NCI-H146 treated with DMSO at 0.1 percent for 48 hours (cell line): Measurements from ENCODE around the gene ZBTB48.

ENCODE experiments used
- DNase-seq: peaks from one replicate; lab custom pipeline; 2025; ENCODE audit not compliant: unreplicated experiment; lab: John Stamatoyannopoulos, UW

ZBTB48 gene

DNA sequence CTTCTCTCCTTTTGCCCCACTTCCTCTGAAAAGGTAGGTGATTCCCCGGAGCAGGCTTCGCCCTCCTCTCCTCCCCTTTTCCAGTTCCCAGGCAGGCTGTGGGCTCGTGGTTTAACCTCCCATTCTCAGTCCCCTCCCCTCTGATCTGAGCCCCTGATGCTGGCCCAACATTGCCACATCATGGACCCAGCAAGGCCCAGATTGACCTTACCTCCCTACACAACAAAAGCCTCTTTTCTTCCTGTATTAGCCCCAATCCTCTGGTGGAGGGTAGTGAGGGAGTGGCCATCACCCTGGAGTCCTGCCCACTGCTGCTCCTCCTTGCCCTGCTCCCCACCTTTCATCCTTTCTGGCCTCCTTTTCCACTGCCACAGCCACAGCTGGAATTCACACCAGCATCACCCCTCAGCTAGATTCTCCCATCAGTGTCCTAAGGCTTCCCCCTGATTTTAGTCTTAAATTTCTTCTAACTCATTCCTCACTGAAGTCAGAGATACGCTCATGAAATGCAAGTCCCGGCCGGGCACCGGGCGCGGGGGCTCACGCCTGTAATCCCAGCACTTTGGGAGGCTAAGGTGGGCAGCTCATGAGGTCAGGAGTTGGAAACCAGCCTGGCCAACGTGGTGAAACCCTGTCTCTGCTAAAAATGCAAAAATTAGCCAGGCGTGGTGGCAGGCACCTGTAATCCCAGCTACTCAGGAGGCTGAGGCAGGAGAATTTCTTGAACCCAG lies 7.0 kb upstream of the ZBTB48 start:
- no peak for DNase-seq

DNA sequence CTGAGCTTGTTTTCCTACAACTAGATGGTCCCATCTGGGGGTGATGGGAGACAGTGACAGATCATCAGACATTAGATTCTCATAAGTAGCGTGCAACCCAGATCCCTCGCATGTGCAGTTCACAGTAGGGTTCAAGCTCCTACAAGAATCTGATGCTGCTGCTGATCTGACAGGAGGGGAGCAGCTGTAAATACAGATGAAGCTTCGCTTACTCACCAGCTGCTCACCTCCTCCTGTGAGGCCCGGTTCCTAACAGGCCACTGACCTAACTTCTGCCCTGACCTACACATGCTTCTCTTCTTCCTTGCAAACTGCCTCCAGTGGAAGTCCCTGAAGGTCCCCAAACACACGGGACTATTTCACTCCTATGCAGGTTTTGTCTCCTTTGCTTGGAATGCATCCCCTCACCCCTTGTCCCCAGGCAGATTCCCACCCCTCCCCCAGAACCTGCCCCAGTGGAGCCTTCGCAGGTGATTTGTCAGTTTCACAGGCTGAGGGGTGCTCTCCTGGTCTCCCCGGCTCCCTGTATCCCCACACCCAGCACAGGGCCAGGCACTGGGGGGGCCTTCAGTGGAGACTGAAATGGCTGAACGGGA lies 5.7 kb upstream of the ZBTB48 start:
- DNase-seq: no peak

DNA sequence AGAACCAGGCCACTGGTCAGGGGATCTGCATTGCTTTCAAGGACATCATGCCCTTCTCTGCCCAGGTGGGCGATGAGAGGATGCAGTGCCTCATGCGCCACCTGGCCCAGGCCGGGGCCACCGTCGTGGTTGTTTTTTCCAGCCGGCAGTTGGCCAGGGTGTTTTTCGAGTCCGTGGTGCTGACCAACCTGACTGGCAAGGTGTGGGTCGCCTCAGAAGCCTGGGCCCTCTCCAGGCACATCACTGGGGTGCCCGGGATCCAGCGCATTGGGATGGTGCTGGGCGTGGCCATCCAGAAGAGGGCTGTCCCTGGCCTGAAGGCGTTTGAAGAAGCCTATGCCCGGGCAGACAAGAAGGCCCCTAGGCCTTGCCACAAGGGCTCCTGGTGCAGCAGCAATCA lies 5.0 kb upstream of the ZBTB48 start:
- no peak for DNase-seq

DNA sequence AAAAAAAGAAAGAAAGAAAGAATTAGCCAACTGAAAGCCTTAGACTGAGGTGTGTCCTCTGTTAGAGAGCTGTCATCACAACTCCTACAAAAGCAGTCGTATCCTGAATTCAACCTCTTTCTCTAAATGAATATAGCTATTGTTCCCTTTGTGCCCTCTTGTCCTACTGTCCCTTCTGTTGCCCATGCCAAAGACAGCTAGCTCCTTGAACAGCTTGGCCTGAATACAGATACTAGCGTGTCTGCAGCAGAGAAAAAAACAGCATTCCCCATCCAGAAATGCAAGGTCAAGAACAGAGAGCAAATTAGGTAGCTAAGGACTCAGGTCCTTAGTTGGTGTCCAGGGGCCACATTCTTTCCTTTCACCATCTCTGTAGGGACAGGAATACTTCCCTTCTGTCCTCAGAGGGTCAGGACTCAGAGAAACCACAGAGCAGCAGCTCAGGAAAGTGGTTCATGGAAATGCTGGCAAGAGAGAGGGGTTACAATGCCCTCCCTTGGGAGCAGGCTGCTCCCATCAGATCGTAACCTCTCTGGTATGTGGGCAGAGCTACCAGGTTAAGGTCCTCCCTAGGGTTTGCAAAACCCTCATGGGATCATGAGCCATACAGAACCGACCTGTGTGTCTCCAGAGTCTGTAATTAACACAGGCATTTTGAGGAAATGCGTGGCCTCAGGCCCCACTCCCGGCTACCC lies 1.8 kb upstream of the ZBTB48 start:
- DNase-seq: no peak

DNA sequence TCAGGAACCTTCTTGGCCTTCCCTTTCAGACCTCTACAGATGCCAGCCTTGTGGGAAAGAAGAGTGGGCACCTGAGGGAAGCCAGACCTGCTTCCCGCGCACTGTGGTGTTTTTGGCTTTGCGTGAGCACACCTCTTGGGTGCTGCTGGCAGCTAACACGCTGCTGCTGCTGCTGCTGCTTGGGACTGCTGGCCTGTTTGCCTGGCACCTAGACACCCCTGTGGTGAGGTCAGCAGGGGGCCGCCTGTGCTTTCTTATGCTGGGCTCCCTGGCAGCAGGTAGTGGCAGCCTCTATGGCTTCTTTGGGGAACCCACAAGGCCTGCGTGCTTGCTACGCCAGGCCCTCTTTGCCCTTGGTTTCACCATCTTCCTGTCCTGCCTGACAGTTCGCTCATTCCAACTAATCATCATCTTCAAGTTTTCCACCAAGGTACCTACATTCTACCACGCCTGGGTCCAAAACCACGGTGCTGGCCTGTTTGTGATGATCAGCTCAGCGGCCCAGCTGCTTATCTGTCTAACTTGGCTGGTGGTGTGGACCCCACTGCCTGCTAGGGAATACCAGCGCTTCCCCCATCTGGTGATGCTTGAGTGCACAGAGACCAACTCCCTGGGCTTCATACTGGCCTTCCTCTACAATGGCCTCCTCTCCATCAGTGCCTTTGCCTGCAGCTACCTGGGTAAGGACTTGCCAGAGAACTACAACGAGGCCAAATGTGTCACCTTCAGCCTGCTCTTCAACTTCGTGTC lies 995 bp upstream of the ZBTB48 start:
- DNase-seq: no peak

DNA sequence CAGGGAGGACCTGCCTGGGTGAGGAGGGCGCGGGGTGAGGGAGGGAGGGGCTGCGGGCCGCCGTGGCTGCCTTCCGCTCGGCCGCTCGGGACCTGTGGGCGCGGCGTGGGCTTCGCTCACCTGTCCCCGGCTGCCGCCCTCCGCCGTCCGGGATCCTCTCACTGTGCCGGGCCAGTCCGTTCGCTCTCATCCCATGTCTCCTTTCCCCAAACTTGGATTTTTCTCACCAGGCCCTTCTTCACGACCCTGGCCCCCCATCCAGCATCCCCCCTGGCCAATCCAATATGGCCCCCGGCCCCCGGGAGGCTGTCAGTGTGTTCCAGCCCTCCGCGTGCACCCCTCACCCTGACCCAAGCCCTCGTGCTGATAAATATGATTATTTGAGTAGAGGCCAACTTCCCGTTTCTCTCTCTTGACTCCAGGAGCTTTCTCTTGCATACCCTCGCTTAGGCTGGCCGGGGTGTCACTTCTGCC lies 362 bp downstream of the ZBTB48 start:
- no peak for DNase-seq

DNA sequence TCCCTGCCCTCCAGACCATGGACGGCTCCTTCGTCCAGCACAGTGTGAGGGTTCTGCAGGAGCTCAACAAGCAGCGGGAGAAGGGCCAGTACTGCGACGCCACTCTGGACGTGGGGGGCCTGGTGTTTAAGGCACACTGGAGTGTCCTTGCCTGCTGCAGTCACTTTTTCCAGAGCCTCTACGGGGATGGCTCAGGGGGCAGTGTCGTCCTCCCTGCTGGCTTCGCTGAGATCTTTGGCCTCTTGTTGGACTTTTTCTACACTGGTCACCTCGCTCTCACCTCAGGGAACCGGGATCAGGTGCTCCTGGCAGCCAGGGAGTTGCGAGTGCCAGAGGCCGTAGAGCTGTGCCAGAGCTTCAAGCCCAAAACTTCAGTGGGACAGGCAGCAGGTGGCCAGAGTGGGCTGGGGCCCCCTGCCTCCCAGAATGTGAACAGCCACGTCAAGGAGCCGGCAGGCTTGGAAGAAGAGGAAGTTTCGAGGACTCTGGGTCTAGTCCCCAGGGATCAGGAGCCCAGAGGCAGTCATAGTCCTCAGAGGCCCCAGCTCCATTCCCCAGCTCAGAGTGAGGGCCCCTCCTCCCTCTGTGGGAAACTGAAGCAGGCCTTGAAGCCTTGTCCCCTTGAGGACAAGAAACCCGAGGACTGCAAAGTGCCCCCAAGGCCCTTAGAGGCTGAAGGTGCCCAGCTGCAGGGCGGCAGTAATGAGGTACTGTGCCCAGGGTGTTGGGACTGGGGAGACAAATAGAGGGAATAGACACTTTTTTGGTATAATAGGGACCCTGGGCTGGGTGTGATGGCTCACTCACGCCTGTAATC lies 1.0 kb downstream of the ZBTB48 start:
- no peak for DNase-seq

DNA sequence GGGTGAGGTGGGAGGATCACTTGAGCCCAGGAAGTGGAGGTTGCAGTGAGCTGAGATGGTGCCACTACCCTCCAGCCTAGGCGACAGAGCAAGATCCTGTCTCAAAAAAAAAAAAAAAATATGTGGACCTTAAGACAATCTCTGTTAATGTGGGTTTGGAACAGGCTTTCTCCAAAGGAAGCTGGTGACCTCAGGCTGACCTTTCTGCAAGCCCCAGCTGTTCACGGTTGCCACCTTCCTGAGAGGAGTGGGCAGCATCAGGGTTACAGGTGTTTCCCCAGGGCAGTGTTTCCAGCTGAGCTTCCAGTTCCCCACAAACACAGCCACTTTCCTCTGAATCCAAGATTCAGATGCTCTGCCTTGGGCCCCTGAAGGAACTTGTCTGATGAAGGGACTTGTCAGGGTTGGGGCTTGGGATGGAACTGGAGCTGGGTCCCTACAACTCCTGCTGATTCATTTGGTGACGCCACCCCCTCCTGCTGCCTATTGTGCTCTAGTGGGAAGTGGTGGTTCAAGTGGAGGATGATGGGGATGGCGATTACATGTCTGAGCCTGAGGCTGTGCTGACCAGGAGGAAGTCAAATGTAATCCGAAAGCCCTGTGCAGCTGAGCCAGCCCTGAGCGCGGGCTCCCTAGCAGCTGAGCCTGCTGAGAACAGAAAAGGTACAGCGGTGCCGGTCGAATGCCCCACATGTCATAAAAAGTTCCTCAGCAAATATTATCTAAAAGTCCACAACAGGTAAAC lies 1.9 kb downstream of the ZBTB48 start:
- no peak for DNase-seq

DNA sequence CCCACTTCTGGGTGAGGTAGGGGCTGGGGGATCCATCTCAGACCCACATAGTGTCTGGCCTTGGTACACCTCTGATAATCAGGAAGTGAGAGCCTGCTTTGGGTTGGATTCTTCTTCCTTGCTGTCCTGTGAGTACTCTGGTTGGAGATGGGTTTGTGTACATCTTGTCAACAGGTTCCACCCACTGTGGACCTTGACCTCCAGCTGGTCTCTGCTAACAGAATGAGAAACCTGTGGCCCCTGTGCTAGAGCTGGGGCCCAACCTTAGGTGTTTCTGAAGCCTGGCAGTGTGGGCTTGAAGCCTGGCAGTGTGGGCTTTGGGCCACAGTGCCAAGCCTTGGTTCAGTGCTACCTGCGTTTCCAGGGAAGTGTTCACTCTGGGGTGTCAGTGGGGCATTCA lies 2.6 kb downstream of the ZBTB48 start:
- no peak for DNase-seq

DNA sequence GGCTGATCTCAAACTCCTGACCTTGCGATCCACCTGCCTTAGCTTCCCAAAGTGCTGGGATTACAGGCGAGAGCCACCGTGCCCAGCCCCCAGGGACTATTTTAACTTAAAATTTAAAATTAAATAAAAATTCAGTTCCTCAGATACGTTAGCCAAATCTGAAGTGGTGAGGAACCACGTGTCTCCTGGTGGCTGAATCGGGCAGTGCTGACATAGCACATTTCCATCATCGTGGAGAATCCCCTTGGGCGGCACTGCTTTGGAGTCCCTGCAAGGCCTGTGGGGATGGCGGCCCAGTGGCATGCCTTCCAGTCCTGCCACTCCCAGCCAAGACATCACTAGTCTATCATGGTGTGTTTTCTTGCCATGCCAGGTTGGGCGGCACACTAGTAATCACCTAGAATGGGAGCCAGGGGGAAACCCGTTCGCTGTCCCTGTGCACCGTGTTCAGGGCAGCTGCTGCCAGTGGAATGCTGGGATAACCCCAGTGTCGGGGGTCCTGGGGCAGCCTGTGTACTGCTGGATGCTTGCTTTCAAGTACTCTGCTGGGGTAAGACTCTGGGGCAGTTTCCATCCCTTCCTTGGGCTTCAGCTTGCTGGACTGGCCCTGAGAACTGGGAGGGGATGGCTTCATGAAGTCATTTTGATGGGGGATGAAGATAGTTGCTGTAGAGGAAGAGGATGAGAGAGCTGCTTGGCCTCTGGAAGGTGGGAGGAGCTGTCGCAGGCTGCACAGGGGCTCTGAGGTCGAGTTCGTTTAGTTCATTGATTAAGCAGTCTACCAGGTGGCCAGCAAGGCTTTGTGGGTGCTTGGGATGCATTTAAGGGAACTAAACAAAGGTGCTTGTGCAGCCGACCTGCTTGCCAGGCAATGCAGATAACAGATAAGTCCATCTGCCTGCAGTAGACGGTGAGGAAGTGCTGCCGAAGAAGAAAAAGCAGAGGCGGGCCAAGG lies 4.6 kb downstream of the ZBTB48 start:
- DNase-seq: no peak

DNA sequence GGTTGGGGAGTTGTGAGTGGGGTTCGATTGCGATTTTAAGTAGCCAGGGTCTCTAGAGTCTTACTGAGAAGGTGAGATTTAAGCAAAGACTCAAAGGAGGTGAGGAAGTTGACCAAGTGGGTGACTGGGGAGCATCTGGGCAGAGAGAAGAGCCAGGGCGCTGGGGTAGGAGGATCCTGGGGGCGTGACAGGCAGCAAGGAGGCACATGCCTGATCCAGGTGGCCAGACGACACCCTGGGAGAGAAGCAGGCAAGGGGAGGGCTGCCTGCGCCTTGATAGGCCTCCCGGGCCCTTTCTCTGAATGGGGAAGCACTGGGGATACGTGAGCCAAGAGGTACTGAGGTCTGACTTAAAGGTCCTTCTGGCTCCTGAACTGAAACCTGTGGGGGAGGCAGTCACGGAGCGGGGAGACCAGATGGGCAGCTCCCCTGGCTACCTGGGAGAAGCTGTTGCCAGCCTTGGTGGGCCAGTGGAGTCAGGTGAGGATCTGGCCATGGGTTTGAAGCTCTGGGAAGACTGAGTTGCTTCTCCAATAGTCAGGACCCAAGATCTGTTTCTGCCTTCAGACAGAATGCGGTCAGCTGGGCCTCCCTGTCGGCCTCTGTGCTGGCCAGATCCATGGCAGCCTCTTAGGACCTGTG lies 5.4 kb downstream of the ZBTB48 start:
- DNase-seq: no peak

DNA sequence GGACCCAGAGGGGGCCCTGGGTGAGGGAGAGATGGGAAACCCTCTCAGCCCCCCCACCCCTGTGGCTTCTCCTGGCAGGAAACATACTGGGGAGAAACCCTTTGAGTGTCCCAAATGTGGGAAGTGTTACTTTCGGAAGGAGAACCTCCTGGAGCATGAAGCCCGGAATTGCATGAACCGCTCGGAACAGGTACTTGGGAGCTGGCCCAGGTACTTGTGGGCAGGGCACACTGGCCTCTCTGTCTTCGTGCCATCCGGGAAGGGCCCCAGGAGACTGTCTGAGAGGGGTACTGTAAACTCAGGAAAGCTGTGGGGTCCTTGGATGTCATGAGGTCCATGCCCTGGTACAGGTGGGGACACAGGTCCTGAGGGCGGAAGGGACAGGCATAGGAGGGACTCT lies 6.0 kb downstream of the ZBTB48 start:
- DNase-seq: no peak

DNA sequence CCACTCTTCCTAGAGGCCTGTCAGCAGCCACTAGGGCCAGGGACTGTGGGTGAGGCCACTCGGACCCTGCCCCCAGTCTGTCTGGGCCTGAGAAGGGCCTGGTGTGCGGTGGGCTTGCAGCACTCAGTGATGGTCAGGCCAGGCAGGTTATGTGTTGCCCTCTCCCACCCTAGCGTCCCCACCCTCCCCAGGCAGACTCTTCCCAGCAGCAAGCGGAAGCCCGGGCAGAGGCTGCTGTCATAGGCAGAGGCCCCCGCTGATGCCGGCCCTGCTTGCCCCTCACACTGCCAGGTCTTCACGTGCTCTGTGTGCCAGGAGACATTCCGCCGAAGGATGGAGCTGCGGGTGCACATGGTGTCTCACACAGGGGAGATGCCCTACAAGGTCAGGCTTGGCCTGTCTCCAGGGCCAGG lies 6.6 kb downstream of the ZBTB48 start:
- DNase-seq: no peak

DNA sequence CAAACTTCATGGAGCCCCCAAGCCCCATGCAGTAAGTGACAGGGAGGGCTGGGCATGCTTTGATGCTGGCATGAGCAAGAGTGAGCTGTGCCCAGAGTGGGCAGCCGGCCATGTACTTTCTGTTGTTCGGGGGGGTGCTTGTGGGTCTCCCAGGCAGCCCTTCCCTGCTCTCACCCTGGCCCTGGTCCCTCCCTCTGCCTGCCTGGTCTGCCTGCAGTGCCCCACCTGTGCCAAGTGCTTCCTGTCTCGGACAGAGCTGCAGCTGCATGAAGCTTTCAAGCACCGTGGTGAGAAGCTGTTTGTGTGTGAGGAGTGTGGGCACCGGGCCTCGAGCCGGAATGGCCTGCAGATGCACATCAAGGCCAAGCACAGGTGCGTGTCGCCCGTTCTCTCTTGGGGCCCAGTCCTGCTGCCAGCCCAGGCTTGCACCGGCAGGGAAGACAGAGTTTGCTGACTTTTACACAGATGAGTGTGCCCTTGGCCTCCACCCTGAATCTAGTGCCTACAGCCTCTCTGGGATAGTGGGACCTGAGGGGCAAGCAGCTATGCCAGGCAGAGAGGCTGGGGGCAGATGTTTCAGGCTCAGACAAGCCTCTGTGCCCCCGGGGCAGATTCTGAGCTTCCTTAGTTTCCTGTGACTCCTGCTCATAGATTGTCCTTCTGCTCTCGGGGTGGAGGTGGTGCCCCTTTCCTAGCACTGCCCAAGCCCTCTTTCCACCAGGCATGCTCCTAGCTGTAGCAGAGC lies 7.6 kb downstream of the ZBTB48 start:
- DNase-seq: no peak

DNA sequence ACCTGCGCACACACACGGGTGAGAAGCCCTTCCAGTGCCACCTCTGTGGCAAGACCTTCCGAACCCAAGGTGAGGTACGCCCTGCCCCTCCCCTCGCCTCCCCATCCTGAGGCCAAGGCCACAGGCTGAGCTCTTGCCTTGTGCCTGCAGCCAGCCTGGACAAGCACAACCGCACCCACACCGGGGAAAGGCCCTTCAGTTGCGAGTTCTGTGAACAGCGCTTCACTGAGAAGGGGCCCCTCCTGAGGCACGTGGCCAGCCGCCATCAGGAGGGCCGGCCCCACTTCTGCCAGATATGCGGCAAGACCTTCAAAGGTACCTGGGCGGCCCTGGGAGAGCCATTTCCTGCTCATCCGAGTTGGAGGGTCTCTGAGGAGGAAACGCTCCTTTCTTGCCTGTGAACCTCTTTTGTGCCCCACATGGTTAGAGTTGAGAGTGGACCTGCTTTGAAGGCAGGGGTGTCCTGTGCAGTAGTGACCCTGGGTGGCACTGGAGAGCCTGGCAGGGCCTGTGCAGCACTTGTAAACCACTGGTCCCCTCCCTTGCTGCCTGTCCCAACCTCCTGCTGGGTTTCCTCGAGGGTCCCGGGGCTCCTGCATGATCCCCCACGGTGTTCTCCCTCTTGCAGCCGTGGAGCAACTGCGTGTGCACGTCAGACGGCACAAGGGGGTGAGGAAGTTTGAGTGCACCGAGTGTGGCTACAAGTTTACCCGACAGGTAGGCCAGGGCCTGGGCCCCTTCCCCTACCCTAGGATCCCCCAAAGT lies 8.5 kb downstream of the ZBTB48 start:
- DNase-seq: no peak

DNA sequence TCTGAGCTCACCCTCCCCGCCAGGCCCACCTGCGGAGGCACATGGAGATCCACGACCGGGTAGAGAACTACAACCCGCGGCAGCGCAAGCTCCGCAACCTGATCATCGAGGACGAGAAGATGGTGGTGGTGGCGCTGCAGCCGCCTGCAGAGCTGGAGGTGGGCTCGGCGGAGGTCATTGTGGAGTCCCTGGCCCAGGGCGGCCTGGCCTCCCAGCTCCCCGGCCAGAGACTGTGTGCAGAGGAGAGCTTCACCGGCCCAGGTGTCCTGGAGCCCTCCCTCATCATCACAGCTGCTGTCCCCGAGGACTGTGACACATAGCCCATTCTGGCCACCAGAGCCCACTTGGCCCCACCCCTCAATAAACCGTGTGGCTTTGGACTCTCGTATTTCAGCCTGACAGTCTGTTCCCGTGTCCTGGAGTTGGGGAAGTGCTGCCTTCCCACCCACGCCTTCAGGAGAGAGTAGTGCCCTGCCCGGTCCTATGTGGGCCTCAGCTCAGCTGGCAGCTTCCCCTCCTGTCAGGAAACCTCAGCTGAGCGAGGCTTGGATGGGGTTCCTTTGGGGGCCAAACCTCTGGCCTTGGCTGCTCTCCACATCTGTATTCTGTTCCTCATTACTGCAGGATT lies 9.2 kb downstream of the ZBTB48 start:
- no peak for DNase-seq

DNA sequence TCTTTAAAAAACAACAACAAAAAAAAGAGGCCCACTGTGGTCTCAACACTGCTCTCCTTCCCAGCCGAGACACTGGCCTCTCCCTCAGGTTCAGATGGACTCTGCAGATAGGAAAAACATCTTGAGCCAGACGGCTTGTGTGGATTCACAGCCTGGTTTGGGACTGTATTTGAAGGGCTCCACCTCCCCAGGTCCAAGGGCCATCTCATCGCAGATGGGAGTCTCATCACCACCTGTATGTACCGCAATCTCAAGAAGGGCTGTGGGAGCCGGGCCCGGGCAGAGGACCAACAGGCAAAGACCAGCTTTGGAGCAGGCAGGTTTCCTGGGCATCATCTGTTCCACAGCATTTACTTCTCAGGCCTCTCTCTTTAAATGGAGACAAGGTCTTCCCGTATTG lies 10.3 kb downstream of the ZBTB48 start:
- DNase-seq: no peak
